Naive thymus-derived CD4-positive, alpha-beta T cell (primary cell): ENCODE results near the gene DHRS9. TPM values are rescaled to one million over a fixed set of nuclear protein-coding genes. Genes with fewer than 3 reads are reported as not detected.
"Not testable (repeated sequence)": the region's sequence is repeated elsewhere in the genome, so short reads cannot be mapped to it uniquely, and the experiment has no call there.

ENCODE experiments used
- ATAC-seq: fragments of 150-1000 bp; cut with Tn5 transposase; 2 replicates; pipeline ENCODE4 v1.10.0; 2021; ENCODE audit warnings: mild to moderate bottlenecking, moderate library complexity
- CTCF ChIA-PET: fragments of 350-600 bp; sonication (Branson Sonifier 250); formaldehyde crosslinking; loops from one replicate; lab custom pipeline; 2021; ENCODE audit warnings: antibody characterized with exemption; lab: Charles Lee
- POLR2A ChIA-PET: fragments of 350-600 bp; sonication (Branson Sonifier 250); formaldehyde crosslinking; loops from one replicate; lab custom pipeline; 2021; ENCODE audit warnings: antibody characterized with exemption, inconsistent platforms; lab: Charles Lee
- DNase-seq, 9 donors: peaks; one replicate each; pipeline versions ENCODE4 v3.0.0 to v3.0.0-alpha.2; 2020 to 2022; ENCODE audit warnings: mixed read lengths in 1 of 9
- H3K27ac ChIP-seq: one replicate; pipeline ENCODE4 v1.7.0; 2013; ENCODE audit warnings: mild to moderate bottlenecking, low read depth, low read length, moderate library complexity
- H3K27me3 ChIP-seq, 2 donors: one replicate each; pipeline ENCODE4 v1.7.0; 2013; ENCODE audit warnings: low read length in 2 of 2, mild to moderate bottlenecking in 2 of 2, moderate library complexity in 2 of 2; ENCODE audit not compliant: control insufficient read depth in 2 of 2, insufficient read depth in 2 of 2
- H3K36me3 ChIP-seq, 3 experiments: 1 replicate in 2 of 3; 2 replicates in 1 of 3; pipeline ENCODE4 v1.7.0; 2013; ENCODE audit warnings: low read length in 3 of 3, mild to moderate bottlenecking in 3 of 3, moderate library complexity in 1 of 3; ENCODE audit not compliant: insufficient read depth in 3 of 3, control insufficient read depth in 2 of 3
- H3K4me1 ChIP-seq, 2 donors: one replicate each; pipeline ENCODE4 v1.7.0; 2013; ENCODE audit warnings: low read length in 2 of 2, mild to moderate bottlenecking in 2 of 2, moderate library complexity in 1 of 2; ENCODE audit not compliant: control insufficient read depth in 2 of 2, insufficient read depth in 2 of 2
- H3K4me3 ChIP-seq: 2 replicates; pipeline ENCODE4 v1.7.0; 2013; ENCODE audit warnings: mild to moderate bottlenecking, low read length
- H3K9me3 ChIP-seq, 3 experiments: 1 replicate in 2 of 3; 2 replicates in 1 of 3; pipeline ENCODE4 v1.7.0; 2013; ENCODE audit warnings: low read length in 3 of 3; ENCODE audit not compliant: control insufficient read depth in 2 of 3
- H3K27ac Mint-ChIP-seq, 9 donors: one replicate each; pipeline ENCODE4 v1.8.0; 2020 to 2022; ENCODE audit warnings: mixed read lengths in 9 of 9, mild to moderate bottlenecking in 8 of 9, moderate library complexity in 5 of 9, inconsistent platforms in 2 of 9
- H3K27me3 Mint-ChIP-seq, 5 donors: one replicate each; pipeline ENCODE4 v1.8.0; 2021 to 2022; ENCODE audit warnings: mixed read lengths in 5 of 5, mild to moderate bottlenecking in 1 of 5
- H3K36me3 Mint-ChIP-seq, 5 donors: one replicate each; pipeline ENCODE4 v1.8.0; 2020 to 2022; ENCODE audit warnings: mixed read lengths in 5 of 5, mild to moderate bottlenecking in 3 of 5, inconsistent platforms in 1 of 5
- H3K4me1 Mint-ChIP-seq, 7 donors: one replicate each; pipeline ENCODE4 v1.8.0; 2020 to 2022; ENCODE audit warnings: mixed read lengths in 7 of 7, mild to moderate bottlenecking in 3 of 7, inconsistent platforms in 1 of 7
- H3K4me3 Mint-ChIP-seq, 10 donors: one replicate each; pipeline ENCODE4 v1.8.0; 2020 to 2022; ENCODE audit warnings: mild to moderate bottlenecking in 10 of 10, mixed read lengths in 10 of 10, moderate library complexity in 6 of 10, inconsistent platforms in 2 of 10
- H3K9me3 Mint-ChIP-seq, 11 donors: one replicate each; pipeline ENCODE4 v1.8.0; 2020 to 2022; ENCODE audit warnings: mixed read lengths in 11 of 11, mild to moderate bottlenecking in 4 of 11, inconsistent platforms in 1 of 11, moderate library complexity in 1 of 11
- intact Hi-C, 2 donors: fragments of 100-400 bp; cut with micrococcal nuclease; formaldehyde crosslinking; loops; one replicate each; pipeline ENCODE4 v1.15.1; 2023
- polyA plus RNA-seq, 2 donors: library from polyadenylated mRNA; unstranded; fragments of 300-500 nt; fragmentation: Illumina TruSeq; gene quantifications; one replicate each; pipeline ENCODE4 v1.2.3, GENCODE V29; 2021
- total RNA-seq, 6 experiments: library from RNA in 5 of 6; stranded (reverse) in 5 of 6; gene quantifications; 1 replicate in 5 of 6; 2 replicates in 1 of 6; pipeline ENCODE4 v1.2.3 and lab custom pipeline; 2021 to 2026

DHRS9 gene
- total and polyA plus RNA-seq, 7 experiments from 2014 or later, result 0.17 to 1.1 (median 0.30) TPM; not detected in 3

DNA sequence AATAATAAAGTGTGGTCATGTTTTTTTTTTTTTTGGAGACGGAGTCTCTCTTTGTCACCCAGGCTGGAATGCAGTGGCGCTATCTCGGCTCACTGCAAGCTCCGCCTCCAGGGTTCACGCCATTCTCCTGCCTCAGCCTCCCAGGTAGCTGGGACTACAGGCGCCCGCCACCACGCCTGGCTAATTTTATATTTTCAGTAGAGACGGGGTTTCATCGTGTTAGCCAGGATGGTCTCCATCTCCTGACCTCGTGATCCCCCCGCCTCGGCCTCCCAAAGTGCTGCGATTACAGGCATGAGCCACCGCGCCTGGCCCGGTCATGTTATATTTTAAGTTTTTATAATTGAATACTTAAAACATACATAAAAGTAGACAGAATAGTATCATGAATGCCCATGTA is 5.2 kb upstream of the DHRS9 start:
- H3K9me3 ChIP-seq, H3K27ac Mint-ChIP-seq, H3K4me1 ChIP-seq, intact Hi-C loops, ATAC-seq, DNase-seq, H3K4me1 Mint-ChIP-seq, H3K36me3 Mint-ChIP-seq, H3K27ac ChIP-seq, CTCF ChIA-PET, H3K36me3 ChIP-seq, H3K9me3 Mint-ChIP-seq, H3K27me3 Mint-ChIP-seq, POLR2A ChIA-PET, H3K4me3 ChIP-seq, H3K4me3 Mint-ChIP-seq, H3K27me3 ChIP-seq: not testable (repeated sequence)

- Mint-ChIP-seq H3K27ac (no peak overlapping the region), H3K27me3 (peaks cover 0 to 7% (median 0%) of the 10 kb centered on the region in 5 donors), H3K36me3 (peaks cover 0 to 2% (median 0%) of the 10 kb centered on the region in 5 donors), H3K4me1 (peaks cover 0 to 11% (median 0%) of the 10 kb centered on the region in 7 donors), H3K4me3 (no peak overlapping the region), H3K9me3 (peaks cover 0 to 4% (median 0%) of the 10 kb centered on the region in 11 donors)
- H3K4me3 ChIP-seq, result no peak overlapping the region
- no peaks in the 10 kb centered on the region for H3K9me3 ChIP-seq
- ChIA-PET POLR2A (no interaction called here), CTCF (no interaction called here)
- H3K27ac ChIP-seq, result no peak overlapping the region
- ATAC-seq (no peak), DNase-seq (no peak)
- intact Hi-C loops, result no loop called here
- no peaks in the 10 kb centered on the region for H3K4me1 ChIP-seq
- H3K36me3 ChIP-seq, result no peaks in the 10 kb centered on the region
- H3K27me3 ChIP-seq, result no peaks in the 10 kb centered on the region
Measured at GRCh38 chr2:169065422-169065821, 3.9 kb upstream of the DHRS9 start.

GRCh38 chr2:169065864-169066517 is 3.4 kb upstream of the DHRS9 start:
- Mint-ChIP-seq H3K27me3 (peaks cover 0 to 7% (median 0%) of the 10 kb centered on the region in 5 donors), H3K9me3 (peaks cover 0 to 4% (median 0%) of the 10 kb centered on the region in 11 donors), H3K27ac (no peak overlapping the region), H3K4me3 (no peak overlapping the region), H3K4me1 (peaks cover 0 to 11% (median 0%) of the 10 kb centered on the region in 7 donors), H3K36me3 (peaks cover 0 to 2% (median 0%) of the 10 kb centered on the region in 5 donors)
- ChIA-PET CTCF (no interaction called here), POLR2A (no interaction called here)
- no peak overlapping the region for H3K4me3 ChIP-seq
- no peaks in the 10 kb centered on the region for H3K27me3 ChIP-seq
- ATAC-seq, result no peak
- intact Hi-C loops, result no loop called here
- no peak overlapping the region for H3K27ac ChIP-seq
- no peaks in the 10 kb centered on the region for H3K4me1 ChIP-seq
- no peak for DNase-seq
- no peaks in the 10 kb centered on the region for H3K36me3 ChIP-seq
- H3K9me3 ChIP-seq, result no peaks in the 10 kb centered on the region

- CTCF ChIA-PET, result no interaction called here
- intact Hi-C loops, result no loop called here
- H3K4me3 Mint-ChIP-seq, result no peak overlapping the region
- Histone ChIP-seq H3K36me3 (no peaks in the 10 kb centered on the region), H3K9me3 (no peaks in the 10 kb centered on the region), H3K4me1 (no peaks in the 10 kb centered on the region), H3K27me3 (no peaks in the 10 kb centered on the region), H3K27ac (no peak overlapping the region), H3K4me3 (no peak overlapping the region)
- ATAC-seq (peak; percentile 53), DNase-seq (no peak)
- H3K27ac Mint-ChIP-seq, result no peak overlapping the region
- no peaks in the 10 kb centered on the region for H3K9me3 Mint-ChIP-seq
- peaks cover 0 to 7% (median 0%) of the 10 kb centered on the region in 5 donors for H3K27me3 Mint-ChIP-seq
- H3K36me3 Mint-ChIP-seq, result peaks cover 0 to 2% (median 0%) of the 10 kb centered on the region in 5 donors
- POLR2A ChIA-PET, result no interaction called here
- H3K4me1 Mint-ChIP-seq, result peaks cover 0 to 14% (median 0%) of the 10 kb centered on the region in 7 donors
Measured at GRCh38 chr2:169066897-169067296, 2.5 kb upstream of the DHRS9 start.

- H3K27ac ChIP-seq, result no peak overlapping the region
- CTCF ChIA-PET, result no interaction called here
- POLR2A ChIA-PET, result interaction anchor here (0.8 kb wide), 1 partner anchor 76 kb away, joined by 4 read pairs; no protein-coding TSS in a partner anchor
- H3K9me3 ChIP-seq, result no peaks in the 10 kb centered on the region
- DNase-seq, result no peak
- H3K27ac Mint-ChIP-seq, result peak overlapping the region in 1 of 9 donors; percentile 47
- intact Hi-C loops, result no loop called here
- no peaks in the 10 kb centered on the region for H3K4me1 ChIP-seq
- ATAC-seq, result no peak
- H3K36me3 ChIP-seq, result no peaks in the 10 kb centered on the region
- H3K4me3 ChIP-seq, result no peak overlapping the region
- H3K4me3 Mint-ChIP-seq, result no peak overlapping the region
- peaks cover 0 to 7% (median 0%) of the 10 kb centered on the region in 5 donors for H3K27me3 Mint-ChIP-seq
- H3K4me1 Mint-ChIP-seq, result peaks cover 0 to 36% (median 8%) of the 10 kb centered on the region in 7 donors
- H3K36me3 Mint-ChIP-seq, result peaks cover 0 to 4% (median 0%) of the 10 kb centered on the region in 5 donors
- no peaks in the 10 kb centered on the region for H3K27me3 ChIP-seq
- H3K9me3 Mint-ChIP-seq, result peaks cover 0 to 5% (median 0%) of the 10 kb centered on the region in 11 donors
Measured at GRCh38 chr2:169069833-169070232, 470 bp downstream of the DHRS9 start.

- H3K4me3 ChIP-seq, result no peak overlapping the region
- H3K9me3 Mint-ChIP-seq, result peaks cover 0 to 5% (median 0%) of the 10 kb centered on the region in 11 donors
- POLR2A ChIA-PET, result no interaction called here
Measured at GRCh38 chr2:169071455-169071854, 2.1 kb downstream of the DHRS9 start.

More at GRCh38 chr2:169071455-169071854, 2.1 kb downstream of the DHRS9 start:
- H3K27ac Mint-ChIP-seq, result no peak overlapping the region
- Histone ChIP-seq H3K9me3 (no peaks in the 10 kb centered on the region), H3K36me3 (no peaks in the 10 kb centered on the region), H3K4me1 (no peaks in the 10 kb centered on the region), H3K27me3 (no peaks in the 10 kb centered on the region), H3K27ac (no peak overlapping the region)
- intact Hi-C loops, result no loop called here
- CTCF ChIA-PET, result no interaction called here
- peak overlapping the region in 1 of 10 donors; percentile 46 for H3K4me3 Mint-ChIP-seq
- DNase-seq (no peak), ATAC-seq (no peak)
- peaks cover 0 to 7% (median 0%) of the 10 kb centered on the region in 5 donors for H3K27me3 Mint-ChIP-seq
- H3K4me1 Mint-ChIP-seq, result peaks cover 0 to 36% (median 8%) of the 10 kb centered on the region in 7 donors
- H3K36me3 Mint-ChIP-seq, result peaks cover 0 to 4% (median 0%) of the 10 kb centered on the region in 5 donors
